K562 (cell line): ENCODE data around the gene ABCC6. TPM values are rescaled to one million over a fixed set of nuclear protein-coding genes. Genes with fewer than 3 reads are reported as not detected.

ENCODE experiments used
- ATAC-seq: fragments of 200-7000 bp; cut with Tn5 transposase; 3 replicates; pipeline ENCODE4 v1.9.1; 2020; ENCODE audit warnings: moderate library complexity
- BruUV-seq: library from RNA; stranded (reverse); fragments of 400-500 nt; replicated peaks from 2 replicates; lab custom pipeline; 2021; lab: Mats Ljungman, UMichigan
- CTCF ChIA-PET: fragments of 300-600 bp; formaldehyde crosslinking; extraction: SDS; loops from one replicate; lab custom pipeline; 2021; ENCODE audit warnings: low intra/inter-chr PET ratio; lab: Yijun Ruan, JAX
- POLR2A ChIA-PET: fragments of 300-600, 350-650 bp; sonication (Branson Sonifier 250); formaldehyde crosslinking; extraction: SDS; loops from one replicate; lab custom pipeline; 2021; ENCODE audit warnings: antibody characterized with exemption, inconsistent platforms; lab: Yijun Ruan, JAX
- DNase-seq, 4 experiments: peaks; one replicate each; pipeline versions ENCODE4 v3.0.0 to v3.0.0-alpha.2; 2011 to 2018; ENCODE audit warnings: low spot score in 3 of 4, mixed read lengths in 3 of 4; ENCODE audit errors: extremely low read depth in 1 of 4
- FAIRE-seq: peaks from 2 replicates; lab custom pipeline; 2011; peaks lifted over from hg19 to GRCh38; lab: Jason Lieb, UNC
- H2AFZ ChIP-seq: 2 replicates; pipeline ENCODE4 v1.6.0; 2011; ENCODE audit warnings: low read depth, low read length, control low read depth, inconsistent platforms
- H3K27ac ChIP-seq: fragments of 200-600 bp; 3 replicates; pipeline ENCODE4 v1.8.0; 2011; ENCODE audit warnings: low read depth, mild to moderate bottlenecking, control low read depth, inconsistent platforms, low read length, moderate library complexity, mixed read lengths; ENCODE audit errors: extremely low read depth
- H3K27me3 ChIP-seq, 2 experiments: fragments of 300-600 bp in 1 of 2; 2 replicates in 1 of 2; 3 replicates in 1 of 2; pipeline versions ENCODE4 v1.6.0 to v1.8.0; 2011; ENCODE audit warnings: inconsistent platforms in 2 of 2, low read length in 2 of 2, mild to moderate bottlenecking in 1 of 2, mixed read lengths in 1 of 2, moderate library complexity in 1 of 2; ENCODE audit not compliant: control insufficient read depth in 2 of 2, insufficient read depth in 2 of 2
- H3K36me3 ChIP-seq: fragments of 300-600 bp; 3 replicates; pipeline ENCODE4 v1.8.0; 2011; ENCODE audit warnings: mild to moderate bottlenecking, low read length, inconsistent platforms; ENCODE audit not compliant: control insufficient read depth, insufficient read depth
- H3K4me1 ChIP-seq, 2 experiments: fragments of 200-600 bp in 1 of 2; replicated peaks in 1 of 2; 2 replicates in 1 of 2; 3 replicates in 1 of 2; pipeline versions ENCODE4 v1.5.1 to v1.8.0; 2011; ENCODE audit warnings: inconsistent platforms in 2 of 2, low read length in 2 of 2, mild to moderate bottlenecking in 1 of 2, mixed read lengths in 1 of 2, moderate library complexity in 1 of 2; ENCODE audit not compliant: control insufficient read depth in 2 of 2, insufficient read depth in 2 of 2
- H3K4me2 ChIP-seq: 2 replicates; pipeline ENCODE4 v1.6.1; 2011; ENCODE audit warnings: low read length, control low read depth, inconsistent platforms, mixed read lengths; ENCODE audit not compliant: insufficient read depth
- H3K4me3 ChIP-seq: fragments of 200-600 bp; sonication (generic), shearing (Covaris generic); 2 replicates; pipeline ENCODE4 v1.5.1; 2016; ENCODE audit warnings: control low read depth, inconsistent platforms
- H3K79me2 ChIP-seq: fragments of 200-600 bp; 3 replicates; pipeline ENCODE4 v1.8.0; 2011; ENCODE audit warnings: low read length, inconsistent platforms; ENCODE audit not compliant: control insufficient read depth, insufficient read depth
- H3K9ac ChIP-seq, 2 experiments: 2 replicates each; pipeline versions ENCODE4 v1.6.0 to v1.6.1; 2011; ENCODE audit warnings: low read depth in 2 of 2, low read length in 2 of 2, control low read depth in 1 of 2, inconsistent platforms in 1 of 2, mild to moderate bottlenecking in 1 of 2, mixed read lengths in 1 of 2; ENCODE audit not compliant: insufficient read depth in 1 of 2
- H3K9me1 ChIP-seq: one replicate; pipeline ENCODE4 v1.6.0; 2011; ENCODE audit warnings: inconsistent platforms, mild to moderate bottlenecking, low read length, moderate library complexity; ENCODE audit not compliant: control insufficient read depth, insufficient read depth
- H3K9me3 ChIP-seq: replicated peaks from 2 replicates; pipeline ENCODE4 v1.5.1; 2011; ENCODE audit warnings: low read depth, low read length, inconsistent platforms; ENCODE audit not compliant: control insufficient read depth, insufficient read depth
- H4K20me1 ChIP-seq: replicated peaks from 2 replicates; pipeline ENCODE4 v1.6.1; 2011; ENCODE audit warnings: low read length, inconsistent platforms, mixed read lengths; ENCODE audit not compliant: control insufficient read depth, insufficient read depth
- COPS2 ChIP-seq: fragments of 450-650 bp; conservative IDR thresholded peaks from 2 replicates; pipeline ENCODE4 v1.6.1; 2016; ENCODE audit warnings: mild to moderate bottlenecking, moderate library complexity
- GATA2 ChIP-seq: sonication (generic); formaldehyde crosslinking; IDR thresholded peaks from 2 replicates; pipeline ENCODE4 v1.4.0; 2020; ENCODE audit warnings: mild to moderate bottlenecking, missing genetic modification reagents
- HDAC2 ChIP-seq: fragments of 450-650 bp; IDR thresholded peaks from 2 replicates; pipeline ENCODE4 v1.6.1; 2016; ENCODE audit warnings: mild to moderate bottlenecking
- MAZ ChIP-seq, 2 experiments: fragments of 450-650 bp in 1 of 2; sonication (generic) in 1 of 2; formaldehyde crosslinking; IDR thresholded peaks in 1 of 2; conservative IDR thresholded peaks in 1 of 2; 2 replicates each; pipeline versions ENCODE4 v1.4.0 to v1.5.0; 2020; ENCODE audit warnings: mild to moderate bottlenecking in 1 of 2, missing genetic modification reagents in 1 of 2
- PHB ChIP-seq: fragments of 250-450 bp; sonication (Bioruptor Pico); IDR thresholded peaks from 2 replicates; pipeline ENCODE4 v1.5.0; 2021
- RNF2 ChIP-seq: sonication (generic); IDR thresholded peaks from 2 replicates; pipeline ENCODE4 v1.6.1; 2016
- SP2 ChIP-seq: IDR thresholded peaks from 2 replicates; pipeline ENCODE4 v1.6.1; 2011; ENCODE audit warnings: mild to moderate bottlenecking, low read depth, low read length, moderate library complexity; ENCODE audit not compliant: poor library complexity, severe bottlenecking; ENCODE audit errors: extremely low read depth
- TCF7 ChIP-seq: sonication (generic); IDR thresholded peaks from 2 replicates; pipeline ENCODE4 v1.6.1; 2016; ENCODE audit warnings: antibody characterized with exemption, borderline replicate concordance
- ZNF146 ChIP-seq: IDR thresholded peaks from one replicate; pipeline ENCODE4 v1.6.1; 2018; ENCODE audit warnings: missing compliant biosample characterization; ENCODE audit not compliant: unreplicated experiment
- ZNF324 ChIP-seq: fragments of 250-450 bp; sonication (Bioruptor Pico); IDR thresholded peaks from 2 replicates; pipeline ENCODE4 v1.4.0; 2020; ENCODE audit warnings: mild to moderate bottlenecking
- ZNF766 ChIP-seq: fragments of 200-800 bp; sonication (Bioruptor generic); conservative IDR thresholded peaks from 2 replicates; pipeline ENCODE4 v1.6.1; 2016; ENCODE audit warnings: missing genetic modification characterization, missing compliant biosample characterization
- WGBS: fragments of 100-300 bp; shearing (Covaris generic); methylation state at CpG from one replicate; pipeline ENCODE4 v1.1.6; 2016; ENCODE audit warnings: low coverage, mixed read lengths; ENCODE audit not compliant: insufficient coverage; ENCODE audit errors: missing lambda C conversion rate; 5-methylcytosine and 5-hydroxymethylcytosine counted together
- in situ Hi-C: fragments of 300-500 bp; cut with MboI; formaldehyde crosslinking; loops from 4 replicates; pipeline ENCODE4 v1.15.0; 2018; ENCODE audit warnings: inconsistent platforms, mixed read lengths
- intact Hi-C: fragments of 100-400 bp; cut with micrococcal nuclease; formaldehyde crosslinking; loops from 2 replicates; pipeline ENCODE4 v1.14.2; 2022
- polyA plus RNA-seq, 8 experiments: library from polyadenylated mRNA; depleted of rRNA in 4 of 8; stranded (reverse) in 5 of 8; unstranded in 3 of 8; fragments of >200 nt; fragmentation: Nextera tagmentation in 2 of 8; fragmentation: Illumina TruSeq in 1 of 8; extraction: Ambion mirVana in 2 of 8; extraction: Trizol in 1 of 8; gene quantifications; 2 replicates each; pipeline versions ENCODE4 v1.2.1 to v1.2.3, GENCODE V29; 2011 to 2014; ENCODE audit warnings: inconsistent platforms in 1 of 8, missing spikeins in 1 of 8
- total RNA-seq, 7 experiments: library from RNA; depleted of rRNA in 6 of 7; stranded (reverse); fragments of >200 nt in 6 of 7; fragmentation: Illumina TruSeq in 2 of 7; extraction: Trizol in 2 of 7; gene quantifications; 2 replicates each; pipeline versions ENCODE4 v1.2.1 to v1.2.3, GENCODE V29; 2011 to 2021; ENCODE audit warnings: low replicate concordance in 1 of 7
- TF ChIP-seq, protein P1 (sequence below): fragments of 250-450 bp; sonication (Bioruptor Pico); IDR thresholded peaks from 2 replicates; pipeline ENCODE4 v1.4.0; 2020
- TF ChIP-seq, protein P2 (sequence below): fragments of 250-450 bp; sonication (Bioruptor Pico); IDR thresholded peaks from 2 replicates; pipeline ENCODE4 v1.8.0; 2021; ENCODE audit warnings: borderline replicate concordance, mild to moderate bottlenecking, moderate library complexity; ENCODE audit not compliant: poor library complexity, severe bottlenecking
- TF ChIP-seq, protein P3 (sequence below): fragments of 250-450 bp; sonication (Bioruptor Pico); IDR thresholded peaks from 2 replicates; pipeline ENCODE4 v1.4.0; 2020; ENCODE audit warnings: mild to moderate bottlenecking, moderate library complexity, borderline replicate concordance

Gene ABCC6
- total and polyA plus RNA-seq, 9 of the 15 experiments (the other 6 are each of a cell fraction or from before 2014, with no cell fraction given): 0.03 to 0.46 (median 0.07) TPM; not detected in 4

DNA sequence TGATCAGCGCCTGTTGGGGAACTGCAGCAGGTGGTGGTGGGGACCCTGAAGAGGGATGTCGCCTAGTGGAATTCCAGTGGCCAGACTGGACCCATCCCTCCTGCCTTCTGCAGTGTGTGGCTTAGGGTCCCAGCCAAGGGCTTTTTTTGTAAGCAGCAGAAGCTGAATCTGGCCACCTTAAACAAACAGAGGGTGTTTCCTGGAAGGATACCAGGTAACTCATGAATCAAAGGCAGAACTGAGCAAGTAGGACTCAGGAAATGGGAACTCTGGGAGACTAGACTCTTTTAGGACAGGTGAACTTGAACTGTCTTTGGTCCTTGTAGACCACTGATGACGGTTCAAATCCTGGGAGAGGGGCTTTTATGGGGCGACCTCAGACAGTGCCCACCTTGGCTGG, 124.0 kb downstream of the ABCC6 start:
- intact Hi-C loops: no loop called here
- no peaks in the 10 kb centered on the region for H4K20me1 ChIP-seq
- no TSS peak for BruUV-seq
- H2AFZ ChIP-seq: no peak overlapping the region
- H3K27ac ChIP-seq: no peak overlapping the region
- H3K9me1 ChIP-seq: no peaks in the 10 kb centered on the region
- peaks cover 74% of the 10 kb centered on the region for H3K36me3 ChIP-seq
- FAIRE-seq: no peak
- TF ChIP-seq, protein P1, sequence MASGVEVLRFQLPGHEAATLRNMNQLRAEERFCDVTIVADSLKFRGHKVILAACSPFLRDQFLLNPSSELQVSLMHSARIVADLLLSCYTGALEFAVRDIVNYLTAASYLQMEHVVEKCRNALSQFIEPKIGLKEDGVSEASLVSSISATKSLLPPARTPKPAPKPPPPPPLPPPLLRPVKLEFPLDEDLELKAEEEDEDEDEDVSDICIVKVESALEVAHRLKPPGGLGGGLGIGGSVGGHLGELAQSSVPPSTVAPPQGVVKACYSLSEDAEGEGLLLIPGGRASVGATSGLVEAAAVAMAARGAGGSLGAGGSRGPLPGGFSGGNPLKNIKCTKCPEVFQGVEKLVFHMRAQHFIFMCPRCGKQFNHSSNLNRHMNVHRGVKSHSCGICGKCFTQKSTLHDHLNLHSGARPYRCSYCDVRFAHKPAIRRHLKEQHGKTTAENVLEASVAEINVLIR (CRISPR knock-in tag): no peak
- TF ChIP-seq, protein P2, sequence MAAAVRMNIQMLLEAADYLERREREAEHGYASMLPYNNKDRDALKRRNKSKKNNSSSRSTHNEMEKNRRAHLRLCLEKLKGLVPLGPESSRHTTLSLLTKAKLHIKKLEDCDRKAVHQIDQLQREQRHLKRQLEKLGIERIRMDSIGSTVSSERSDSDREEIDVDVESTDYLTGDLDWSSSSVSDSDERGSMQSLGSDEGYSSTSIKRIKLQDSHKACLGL (CRISPR knock-in tag): no peak
- TF ChIP-seq TCF7 (no peak), SP2 (no peak), COPS2 (no peak), GATA2 (CRISPR knock-in tag) (no peak), MAZ (CRISPR knock-in tag; conservative IDR thresholded peaks at IDR 0.05 in 1 of 2, IDR thresholded peaks at IDR 0.05 in 1 of 2) (no peak), RNF2 (no peak), ZNF324 (CRISPR knock-in tag) (no peak), PHB (CRISPR knock-in tag) (no peak), ZNF146 (CRISPR knock-in tag) (no peak), HDAC2 (no peak), ZNF766 (CRISPR knock-in tag) (no peak)
- TF ChIP-seq, protein P3, sequence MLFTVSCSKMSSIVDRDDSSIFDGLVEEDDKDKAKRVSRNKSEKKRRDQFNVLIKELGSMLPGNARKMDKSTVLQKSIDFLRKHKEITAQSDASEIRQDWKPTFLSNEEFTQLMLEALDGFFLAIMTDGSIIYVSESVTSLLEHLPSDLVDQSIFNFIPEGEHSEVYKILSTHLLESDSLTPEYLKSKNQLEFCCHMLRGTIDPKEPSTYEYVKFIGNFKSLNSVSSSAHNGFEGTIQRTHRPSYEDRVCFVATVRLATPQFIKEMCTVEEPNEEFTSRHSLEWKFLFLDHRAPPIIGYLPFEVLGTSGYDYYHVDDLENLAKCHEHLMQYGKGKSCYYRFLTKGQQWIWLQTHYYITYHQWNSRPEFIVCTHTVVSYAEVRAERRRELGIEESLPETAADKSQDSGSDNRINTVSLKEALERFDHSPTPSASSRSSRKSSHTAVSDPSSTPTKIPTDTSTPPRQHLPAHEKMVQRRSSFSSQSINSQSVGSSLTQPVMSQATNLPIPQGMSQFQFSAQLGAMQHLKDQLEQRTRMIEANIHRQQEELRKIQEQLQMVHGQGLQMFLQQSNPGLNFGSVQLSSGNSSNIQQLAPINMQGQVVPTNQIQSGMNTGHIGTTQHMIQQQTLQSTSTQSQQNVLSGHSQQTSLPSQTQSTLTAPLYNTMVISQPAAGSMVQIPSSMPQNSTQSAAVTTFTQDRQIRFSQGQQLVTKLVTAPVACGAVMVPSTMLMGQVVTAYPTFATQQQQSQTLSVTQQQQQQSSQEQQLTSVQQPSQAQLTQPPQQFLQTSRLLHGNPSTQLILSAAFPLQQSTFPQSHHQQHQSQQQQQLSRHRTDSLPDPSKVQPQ (CRISPR knock-in tag): no peak
- H3K4me2 ChIP-seq: no peak overlapping the region
- no peak for ATAC-seq
- 77% methylated on average over 4 of the region's 4 CpGs for WGBS
- H3K4me3 ChIP-seq: no peak overlapping the region
- no peak overlapping the region for H3K9ac ChIP-seq
- POLR2A ChIA-PET: interaction anchor here (1.1 kb wide), 1 partner anchor 9 kb away, joined by 3 read pairs; no protein-coding TSS in a partner anchor
- in situ Hi-C loops: no loop called here
- no peaks in the 10 kb centered on the region for H3K9me3 ChIP-seq
- no peaks in the 10 kb centered on the region; a peak in 1 of 5 replicates for H3K4me1 ChIP-seq
- CTCF ChIA-PET: no interaction called here
- DNase-seq: no peak
- H3K79me2 ChIP-seq: no peaks in the 10 kb centered on the region
- H3K27me3 ChIP-seq: no peaks in the 10 kb centered on the region
